Keratinocyte (primary cell): Measurements from ENCODE around the gene MED12L. TPM values are rescaled to one million over a fixed set of nuclear protein-coding genes. Genes with fewer than 3 reads are reported as not detected.

ENCODE experiments used
- DNase-seq: peaks from one replicate; pipeline ENCODE4 v3.0.0-alpha.2; 2011; ENCODE audit warnings: low read depth, missing footprints, low spot score
- FAIRE-seq: peaks from 2 replicates; lab custom pipeline; 2011; peaks lifted over from hg19 to GRCh38; lab: Jason Lieb, UNC
- H2AFZ ChIP-seq: 2 replicates; pipeline ENCODE4 v1.6.0; 2012; ENCODE audit warnings: low read length, control low read depth, inconsistent platforms; ENCODE audit not compliant: control insufficient read depth
- H3K27ac ChIP-seq: 2 replicates; pipeline ENCODE4 v1.5.1; 2011; ENCODE audit warnings: low read length; ENCODE audit not compliant: control insufficient read depth, insufficient read depth
- H3K27me3 ChIP-seq: 3 replicates; pipeline ENCODE4 v1.6.0; 2011; ENCODE audit warnings: low read length; ENCODE audit not compliant: control insufficient read depth, insufficient read depth; ENCODE audit errors: extremely low read depth
- H3K36me3 ChIP-seq, 2 experiments: 2 replicates in 1 of 2; 3 replicates in 1 of 2; pipeline ENCODE4 v1.5.1; 2011; ENCODE audit warnings: low read length in 2 of 2, mild to moderate bottlenecking in 1 of 2; ENCODE audit not compliant: control insufficient read depth in 2 of 2, insufficient read depth in 2 of 2; ENCODE audit errors: extremely low read depth in 1 of 2
- H3K4me1 ChIP-seq: 3 replicates; pipeline ENCODE4 v1.5.1; 2011; ENCODE audit warnings: low read length; ENCODE audit not compliant: control insufficient read depth, insufficient read depth; ENCODE audit errors: extremely low read depth
- H3K4me2 ChIP-seq: 3 replicates; pipeline ENCODE4 v1.6.0; 2011; ENCODE audit warnings: low read depth, low read length; ENCODE audit not compliant: control insufficient read depth, insufficient read depth; ENCODE audit errors: extremely low read depth
- H3K4me3 ChIP-seq, 3 experiments: fragments of 200-600 bp in 1 of 3; sonication (generic) in 1 of 3; 2 replicates in 2 of 3; 3 replicates in 1 of 3; pipeline ENCODE4 v1.5.1; 2011 to 2016; ENCODE audit warnings: low read length in 3 of 3, mild to moderate bottlenecking in 3 of 3, control low read depth in 2 of 3, inconsistent platforms in 1 of 3, low read depth in 1 of 3, mixed read lengths in 1 of 3, mixed run types in 1 of 3, moderate library complexity in 1 of 3; ENCODE audit not compliant: control insufficient read depth in 2 of 3, insufficient read depth in 2 of 3; ENCODE audit errors: extremely low read depth in 1 of 3
- H3K79me2 ChIP-seq: 2 replicates; pipeline ENCODE4 v1.6.0; 2012; ENCODE audit warnings: low read length; ENCODE audit not compliant: control insufficient read depth, insufficient read depth
- H3K9ac ChIP-seq: 3 replicates; pipeline ENCODE4 v1.6.0; 2011; ENCODE audit warnings: low read length; ENCODE audit not compliant: control insufficient read depth, insufficient read depth; ENCODE audit errors: extremely low read depth
- H3K9me1 ChIP-seq: 3 replicates; pipeline ENCODE4 v1.6.0; 2011; ENCODE audit warnings: low read length; ENCODE audit not compliant: control insufficient read depth, insufficient read depth; ENCODE audit errors: extremely low read depth
- H3K9me3 ChIP-seq: 2 replicates; pipeline ENCODE4 v1.5.1; 2012; ENCODE audit warnings: low read depth, low read length; ENCODE audit not compliant: control insufficient read depth
- H4K20me1 ChIP-seq: 3 replicates; pipeline ENCODE4 v1.6.0; 2011; ENCODE audit warnings: low read length; ENCODE audit not compliant: control insufficient read depth, insufficient read depth; ENCODE audit errors: extremely low read depth
- EZH2 ChIP-seq: IDR thresholded peaks from one replicate; pipeline ENCODE4 v1.6.1; 2012; ENCODE audit warnings: inconsistent platforms, mild to moderate bottlenecking, low read length, moderate library complexity
- dilution Hi-C: fragments of 300-500 bp; cut with MboI; formaldehyde crosslinking; loops from one replicate; pipeline ENCODE4 v1.7.0; 2020; ENCODE audit warnings: low sequenced_read_pairs; ENCODE audit not compliant: extremely low pct_ligation_motif_present
- polyA plus RNA-seq, 5 experiments: library from polyadenylated mRNA; depleted of rRNA in 3 of 5; stranded (reverse) in 3 of 5; stranded (forward) in 1 of 5; unstranded in 1 of 5; fragments of >200 nt; gene quantifications; 1 replicate in 1 of 5; 2 replicates in 3 of 5; 3 replicates in 1 of 5; pipeline versions ENCODE4 v1.2.1 to v1.2.3, GENCODE V29; 2011 to 2012; ENCODE audit warnings: missing spikeins in 2 of 5, low read depth in 1 of 5, low replicate concordance in 1 of 5
- TF ChIP-seq, protein P1 (sequence below), 3 experiments: IDR thresholded peaks in 1 of 3; conservative IDR thresholded peaks in 1 of 3; optimal IDR thresholded peaks in 1 of 3; 2 replicates in 2 of 3; 3 replicates in 1 of 3; pipeline versions ENCODE3 to v1.5.1; 2011; ENCODE audit warnings: low read length in 3 of 3, mild to moderate bottlenecking in 3 of 3, moderate library complexity in 2 of 3, control low read depth in 1 of 3, inconsistent platforms in 1 of 3; ENCODE audit not compliant: insufficient read depth in 2 of 3; ENCODE audit errors: extremely low read depth in 1 of 3

The MED12L gene
- polyA plus RNA-seq, 1 donor (not counting 4 experiments of a cell fraction or from before 2014, with no cell fraction given) = 0.04 TPM

DNA sequence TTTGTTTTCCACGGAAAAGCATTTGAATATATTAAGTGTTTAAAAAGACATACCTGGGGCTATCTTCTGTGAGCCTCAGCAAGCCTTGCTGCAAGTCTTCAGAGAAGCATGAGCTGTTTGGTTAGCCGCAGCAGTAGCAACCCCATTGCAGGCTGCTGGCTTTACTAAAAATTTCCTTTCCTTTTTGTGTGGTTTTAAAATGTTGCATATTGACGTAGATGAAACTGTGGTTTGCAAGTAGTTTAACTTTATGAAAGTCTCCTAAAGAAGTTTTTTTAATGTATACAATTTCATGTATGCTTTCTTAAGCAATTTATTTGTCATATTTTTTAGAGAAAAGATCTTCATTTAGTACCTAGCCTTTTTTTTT, 117.6 kb downstream of the MED12L start, which contains the start of gene GPR171:
Gene GPR171, minus strand, starts transcription at position 166 of the 370 bp plus-strand sequence. CDS start 3,830 bp downstream, outside the sequence.
- H3K27ac ChIP-seq = no peak within 1 kb of the TSS

DNA sequence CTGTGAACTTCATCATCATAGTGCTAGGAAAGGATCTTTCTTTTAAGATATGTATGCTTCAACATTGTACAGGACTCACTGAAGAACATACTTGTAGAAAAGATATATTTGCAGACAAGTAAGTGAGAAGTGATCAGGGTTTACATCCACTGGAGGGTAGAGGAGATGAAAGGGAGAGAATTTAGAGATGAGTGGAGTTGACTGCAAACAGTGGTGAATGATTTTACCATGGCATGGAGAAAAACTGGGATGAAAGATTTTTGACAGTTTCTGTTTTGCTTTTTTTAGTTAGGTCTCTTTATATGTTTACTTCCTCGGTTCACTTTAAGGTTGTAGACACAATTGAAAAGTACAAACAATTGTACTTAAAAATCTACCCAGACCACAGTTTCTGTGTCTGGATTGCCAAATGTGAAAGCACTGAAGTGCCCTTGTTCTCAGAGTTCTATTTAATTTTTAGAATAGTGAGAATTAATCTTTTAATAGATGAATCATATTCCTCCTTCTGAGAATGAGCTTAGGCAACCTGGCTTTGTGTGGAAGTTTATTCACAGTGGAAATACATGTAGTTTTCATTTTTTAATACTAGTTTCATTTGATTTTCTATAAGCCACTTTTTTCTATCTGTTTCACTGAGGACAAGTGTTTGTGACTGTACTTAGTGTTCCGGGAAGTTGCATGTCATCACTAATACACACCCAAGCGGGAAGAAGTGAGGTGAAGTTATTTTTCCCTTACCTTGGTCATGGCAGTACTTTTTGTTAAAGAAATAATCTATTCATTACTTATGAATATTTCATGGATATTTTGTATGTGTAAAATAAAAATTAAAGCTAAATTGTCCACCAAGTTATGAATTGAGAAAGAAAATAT, 119.3 kb downstream of the MED12L start:
- Histone ChIP-seq H4K20me1 (no peaks in the 10 kb centered on the region), H3K4me2 (no peak overlapping the region), H3K4me3 (no peak overlapping the region), H3K9ac (no peak overlapping the region), H3K27ac (no peak overlapping the region), H3K36me3 (no peaks in the 10 kb centered on the region), H3K27me3 (no peaks in the 10 kb centered on the region), H3K9me3 (no peaks in the 10 kb centered on the region), H3K4me1 (no peaks in the 10 kb centered on the region), H3K79me2 (no peaks in the 10 kb centered on the region), H2AFZ (peak overlapping the region; percentile 1), H3K9me1 (no peaks in the 10 kb centered on the region)
- FAIRE-seq (no peak), DNase-seq (no peak)
- TF ChIP-seq EZH2 = no peak
- TF ChIP-seq, protein P1, sequence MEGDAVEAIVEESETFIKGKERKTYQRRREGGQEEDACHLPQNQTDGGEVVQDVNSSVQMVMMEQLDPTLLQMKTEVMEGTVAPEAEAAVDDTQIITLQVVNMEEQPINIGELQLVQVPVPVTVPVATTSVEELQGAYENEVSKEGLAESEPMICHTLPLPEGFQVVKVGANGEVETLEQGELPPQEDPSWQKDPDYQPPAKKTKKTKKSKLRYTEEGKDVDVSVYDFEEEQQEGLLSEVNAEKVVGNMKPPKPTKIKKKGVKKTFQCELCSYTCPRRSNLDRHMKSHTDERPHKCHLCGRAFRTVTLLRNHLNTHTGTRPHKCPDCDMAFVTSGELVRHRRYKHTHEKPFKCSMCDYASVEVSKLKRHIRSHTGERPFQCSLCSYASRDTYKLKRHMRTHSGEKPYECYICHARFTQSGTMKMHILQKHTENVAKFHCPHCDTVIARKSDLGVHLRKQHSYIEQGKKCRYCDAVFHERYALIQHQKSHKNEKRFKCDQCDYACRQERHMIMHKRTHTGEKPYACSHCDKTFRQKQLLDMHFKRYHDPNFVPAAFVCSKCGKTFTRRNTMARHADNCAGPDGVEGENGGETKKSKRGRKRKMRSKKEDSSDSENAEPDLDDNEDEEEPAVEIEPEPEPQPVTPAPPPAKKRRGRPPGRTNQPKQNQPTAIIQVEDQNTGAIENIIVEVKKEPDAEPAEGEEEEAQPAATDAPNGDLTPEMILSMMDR (optimal IDR thresholded peaks at IDR 0.05 in 1 of 3, IDR thresholded peaks at IDR 0.05 in 1 of 3, conservative IDR thresholded peaks at IDR 0.05 in 1 of 3; ENCODE audit: extremely low read depth in 1 of 3, insufficient read depth in 2 of 3, low read length in 3 of 3) = no peak
- dilution Hi-C loops = no loop called here

More for the DNA sequence above, 117.6 kb downstream of the MED12L start, which contains the start of gene GPR171:
- H3K4me2 ChIP-seq = no peak within 1 kb of the TSS
- DNase-seq (no peak), FAIRE-seq (no peak)
- no peaks in the 10 kb centered on the region for H4K20me1 ChIP-seq
- H3K79me2 ChIP-seq = no peaks in the 10 kb centered on the region
- dilution Hi-C loops = no loop called here
- H3K36me3 ChIP-seq = no peaks in the 10 kb centered on the region
- no peaks in the 10 kb centered on the region for H3K9me1 ChIP-seq
- no peak within 1 kb of the TSS for H2AFZ ChIP-seq
- H3K4me1 ChIP-seq = no peaks in the 10 kb centered on the region
- no peaks in the 10 kb centered on the region for H3K27me3 ChIP-seq
- no peak within 1 kb of the TSS for H3K4me3 ChIP-seq
- no peaks in the 10 kb centered on the region for H3K9me3 ChIP-seq
- H3K9ac ChIP-seq = no peak within 1 kb of the TSS
- TF ChIP-seq EZH2 = no peak
- TF ChIP-seq, protein P1 (optimal IDR thresholded peaks at IDR 0.05 in 1 of 3, IDR thresholded peaks at IDR 0.05 in 1 of 3, conservative IDR thresholded peaks at IDR 0.05 in 1 of 3; ENCODE audit: extremely low read depth in 1 of 3, insufficient read depth in 2 of 3, low read length in 3 of 3) = no peak
